NK-92 treated with Interleukin-12 subunit alpha and Interleukin-12 subunit beta, amount 100 ng/mL, for 24 hours (cell line): ENCODE measurements around the gene PRDM15.

Source experiments
- DNase-seq: peaks from one replicate; lab custom pipeline; 2025; lab: John Stamatoyannopoulos, UW

PRDM15 gene

DNA sequence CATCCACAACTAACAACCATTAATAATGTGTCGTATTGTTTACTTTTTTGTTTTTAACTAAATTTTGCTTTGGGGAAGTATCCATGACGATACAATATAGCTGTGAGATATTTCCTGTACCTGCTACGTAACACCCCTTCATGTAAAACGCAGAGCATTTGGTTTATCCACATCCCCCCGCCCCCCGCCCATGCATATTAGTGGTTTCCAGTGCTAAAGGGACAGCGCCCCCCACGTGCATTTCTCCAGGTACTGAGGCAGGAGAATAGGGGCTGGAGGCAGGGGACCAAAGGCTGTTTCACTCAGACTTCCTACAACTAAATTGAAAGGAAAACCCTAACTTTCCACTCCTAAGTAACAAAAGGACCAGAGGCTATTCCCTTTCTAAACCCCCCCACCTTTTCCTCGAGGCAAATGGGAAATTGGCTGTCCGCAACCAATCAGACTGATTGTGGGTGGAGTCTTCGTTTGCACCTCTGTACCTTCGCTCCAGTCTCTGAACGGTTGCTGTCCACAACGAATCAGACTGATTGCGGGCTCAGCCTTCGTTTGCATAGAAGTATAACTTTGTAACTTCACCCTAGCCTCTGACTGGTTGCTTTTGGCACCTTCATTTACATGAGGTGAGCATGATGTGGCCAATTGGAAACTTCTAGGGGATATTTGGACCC is 100.1 kb downstream of the PRDM15 start:
- no peak for DNase-seq

DNA sequence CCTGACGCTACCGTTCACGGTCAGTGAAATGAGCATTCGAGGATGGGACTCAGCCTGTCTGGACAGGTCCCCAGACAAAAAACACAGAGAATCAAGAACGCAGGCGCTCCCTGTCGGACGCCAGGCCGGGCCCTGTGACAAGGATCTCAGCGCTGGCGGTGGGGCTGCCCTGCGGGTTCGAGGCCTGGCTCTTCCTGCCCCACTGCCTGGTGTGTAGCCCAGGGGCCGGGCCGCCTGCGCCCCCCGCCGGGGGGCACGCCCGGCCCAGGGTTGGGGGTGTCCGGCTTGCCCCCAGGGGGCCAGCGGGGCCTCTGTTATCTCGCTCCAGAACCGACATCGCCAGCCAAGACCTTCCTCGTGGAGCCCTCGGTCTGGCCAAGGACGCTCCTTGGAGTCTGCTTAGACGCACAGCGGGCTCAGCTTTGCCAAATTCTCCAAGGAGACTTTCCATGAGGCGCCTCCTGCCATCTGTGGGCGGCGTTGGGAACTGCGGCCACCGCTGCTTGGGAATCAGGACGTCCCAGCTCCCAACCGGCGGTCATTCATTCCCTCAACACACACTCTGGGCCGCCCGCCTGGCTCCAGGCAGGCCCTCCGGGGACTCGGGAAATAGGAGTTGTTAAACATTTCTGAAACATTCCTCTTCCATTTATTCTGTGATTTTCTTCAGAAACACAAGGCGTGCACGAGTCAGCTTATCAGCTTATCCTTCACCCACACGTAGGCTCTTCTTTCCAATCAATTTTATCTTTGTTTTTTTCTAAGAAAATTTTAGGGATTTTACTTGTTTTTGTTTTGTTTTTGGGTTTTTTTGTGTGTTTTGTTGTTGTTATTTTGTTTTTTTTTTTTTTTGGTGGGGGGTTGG is 101.0 kb downstream of the PRDM15 start:
- DNase-seq: no peak

DNA sequence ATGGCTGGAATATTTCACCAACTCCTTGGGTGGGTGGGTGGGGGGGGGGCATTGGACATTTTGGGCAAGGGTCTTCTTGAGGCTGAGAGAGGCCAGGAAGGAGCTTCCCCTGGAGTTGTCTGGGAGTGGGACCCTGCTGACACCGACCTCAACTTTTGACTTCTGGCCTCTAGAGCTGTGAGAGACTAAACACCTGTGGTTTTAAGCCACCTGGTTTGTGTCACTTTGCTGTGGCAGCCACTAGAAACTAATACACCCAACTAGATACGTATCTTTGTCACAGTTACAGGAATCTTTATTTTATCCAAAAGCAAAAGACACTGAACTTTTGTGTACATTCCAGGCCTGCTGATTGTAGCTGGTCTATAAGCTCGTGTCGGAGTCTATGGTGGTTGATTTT is 102.4 kb downstream of the PRDM15 start:
- no peak for DNase-seq

DNA sequence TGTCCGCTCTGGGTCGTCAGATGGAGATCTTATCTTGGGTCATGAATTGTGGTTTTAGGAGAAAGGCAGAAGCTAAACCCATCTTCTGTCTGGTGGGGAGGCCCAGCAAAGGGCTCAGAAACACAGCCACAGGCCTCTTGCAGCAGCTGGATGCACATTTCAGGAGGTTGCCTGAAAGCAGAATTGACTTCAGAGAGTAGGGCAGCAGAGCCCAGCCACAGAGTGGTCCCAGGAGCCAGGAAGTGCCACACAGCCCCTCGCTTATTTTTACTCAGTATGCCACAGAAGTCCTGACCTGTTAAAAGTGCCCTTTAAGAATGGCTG is 104.0 kb downstream of the PRDM15 start:
- DNase-seq: no peak

DNA sequence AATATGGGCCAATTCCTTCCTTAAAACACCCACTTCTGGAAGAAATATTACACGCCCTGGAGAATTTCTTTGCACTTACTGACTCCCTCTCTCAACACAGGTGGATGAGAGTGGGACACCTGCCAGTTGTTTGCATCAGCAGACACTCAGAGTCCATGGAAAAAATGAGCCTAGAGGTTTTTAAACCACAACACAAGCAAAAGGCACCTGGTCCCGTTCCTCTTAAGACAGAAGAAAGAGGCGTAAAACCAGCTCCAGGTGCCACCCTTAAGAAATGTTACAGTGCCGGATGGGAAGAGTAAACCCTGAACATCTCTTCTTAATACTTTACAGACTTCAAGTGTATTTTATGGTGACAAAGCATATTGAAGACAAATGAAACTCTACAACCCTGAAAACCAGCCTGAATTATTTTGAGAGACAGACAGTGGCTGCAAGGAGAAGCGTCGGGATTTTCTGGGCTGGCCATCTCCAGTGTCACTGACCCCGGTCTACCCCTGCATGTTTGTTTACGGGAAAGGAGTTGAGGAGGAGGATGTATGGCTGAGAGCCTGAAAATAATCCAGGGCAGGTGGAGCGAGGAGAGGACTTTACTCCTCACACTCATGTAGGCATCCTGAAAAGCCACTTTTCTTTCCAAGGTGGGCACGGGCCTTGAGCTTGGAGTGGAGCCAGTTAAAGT is 104.5 kb downstream of the PRDM15 start:
- DNase-seq: no peak

DNA sequence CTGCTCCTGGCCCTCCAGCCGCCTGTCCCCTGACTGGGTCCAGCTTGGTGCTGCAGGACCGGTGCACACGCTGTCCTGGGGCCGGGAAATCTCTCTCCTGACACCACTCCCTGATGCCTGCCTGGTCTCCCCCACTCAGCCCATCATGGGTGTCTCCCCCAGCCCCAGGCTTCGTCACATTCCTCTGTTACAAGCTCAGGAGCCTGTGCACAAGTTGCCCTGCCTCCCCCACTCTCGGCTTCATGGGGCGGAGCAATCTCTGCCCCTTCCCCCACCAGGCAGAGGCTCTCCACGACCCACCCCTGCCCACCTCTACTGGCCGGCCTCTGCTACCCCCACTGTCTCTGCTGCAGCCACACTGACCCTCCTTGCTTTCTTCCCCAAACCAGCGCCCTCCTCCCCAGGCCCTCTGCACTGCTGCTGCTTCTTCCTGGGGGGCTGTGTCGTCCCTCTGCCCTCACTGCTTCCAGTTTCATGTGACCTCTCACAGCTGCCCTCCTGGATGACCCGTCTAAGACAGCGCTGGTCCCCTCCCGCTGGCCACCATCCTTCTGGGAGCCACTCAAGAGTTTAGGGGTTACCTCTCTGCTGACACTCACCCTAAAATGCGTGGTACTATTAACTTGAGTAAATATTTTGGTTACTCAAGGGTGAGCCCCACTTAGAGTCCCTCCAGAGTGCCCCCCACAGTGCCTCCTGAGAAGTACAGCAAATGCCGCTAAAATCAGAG is 106.6 kb downstream of the PRDM15 start:
- DNase-seq: no peak

DNA sequence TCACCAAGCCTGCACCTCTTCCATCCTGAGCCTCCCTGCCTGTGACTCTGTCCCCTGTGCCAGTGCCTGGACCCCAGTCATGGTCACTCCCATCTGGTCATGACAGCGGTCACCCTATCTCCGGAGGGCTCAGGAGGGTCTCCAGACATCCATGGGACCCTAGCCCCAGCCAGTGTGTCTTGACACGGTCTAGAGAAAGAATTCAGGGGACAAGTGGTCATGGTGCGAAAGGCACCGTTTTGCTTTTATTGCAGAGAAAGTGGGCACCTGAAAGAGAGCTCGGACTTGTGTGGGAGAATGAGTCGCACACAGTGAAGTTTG is 107.6 kb downstream of the PRDM15 start:
- no peak for DNase-seq

DNA sequence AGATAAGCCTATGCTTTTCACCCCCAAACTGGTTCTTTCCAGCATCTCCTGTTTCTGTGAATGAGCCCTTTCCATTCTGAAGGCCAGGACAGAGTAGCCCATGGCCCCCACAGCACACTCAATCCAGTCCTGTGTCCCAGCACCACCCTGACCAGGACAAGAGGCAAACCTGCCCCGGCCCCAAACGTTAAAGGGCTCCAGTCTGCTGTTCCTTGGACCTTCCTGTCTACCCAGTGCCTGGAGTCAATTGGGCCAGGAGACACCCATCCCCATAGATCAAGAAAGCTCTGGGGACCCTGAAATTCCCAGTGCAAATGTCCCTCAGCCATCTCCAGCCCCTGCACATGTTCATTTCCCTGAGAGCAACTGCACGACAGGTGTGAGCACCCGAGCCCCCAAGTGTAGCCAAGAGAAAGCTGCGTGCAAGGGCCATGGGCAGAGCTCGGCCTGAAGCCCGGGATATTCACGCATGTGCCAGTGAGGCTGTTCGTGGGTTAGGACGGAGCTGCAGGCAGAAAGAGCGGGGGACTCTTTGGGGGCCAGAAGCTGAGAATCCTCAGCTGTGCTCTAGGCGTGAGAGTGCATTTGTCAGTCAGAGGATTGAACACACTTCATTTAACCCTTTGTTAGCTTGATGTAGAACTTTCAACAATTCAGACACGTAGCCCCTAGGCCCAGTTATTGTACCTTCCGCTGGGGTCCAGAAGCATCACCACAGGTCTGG is 108.1 kb downstream of the PRDM15 start:
- no peak for DNase-seq

DNA sequence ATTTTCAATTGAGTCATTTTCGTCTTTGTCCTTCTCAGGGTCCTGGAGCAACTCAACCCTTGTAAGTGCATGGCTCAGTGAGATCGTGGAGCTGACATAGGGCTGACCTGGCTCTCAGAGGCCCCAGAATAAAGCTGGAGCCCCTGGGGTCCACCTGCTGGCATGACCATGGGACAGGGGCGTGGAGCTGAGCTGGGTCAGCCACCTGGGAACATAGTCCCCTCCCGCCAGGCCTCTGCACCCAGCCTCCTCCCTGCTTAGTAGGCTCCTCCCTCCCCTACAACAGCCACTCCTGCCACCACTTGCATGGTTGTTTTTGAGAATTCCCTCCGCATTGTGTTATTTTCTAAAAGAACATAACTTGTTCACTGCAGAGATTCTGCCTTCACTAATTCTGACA is 109.2 kb downstream of the PRDM15 start:
- DNase-seq: no peak

DNA sequence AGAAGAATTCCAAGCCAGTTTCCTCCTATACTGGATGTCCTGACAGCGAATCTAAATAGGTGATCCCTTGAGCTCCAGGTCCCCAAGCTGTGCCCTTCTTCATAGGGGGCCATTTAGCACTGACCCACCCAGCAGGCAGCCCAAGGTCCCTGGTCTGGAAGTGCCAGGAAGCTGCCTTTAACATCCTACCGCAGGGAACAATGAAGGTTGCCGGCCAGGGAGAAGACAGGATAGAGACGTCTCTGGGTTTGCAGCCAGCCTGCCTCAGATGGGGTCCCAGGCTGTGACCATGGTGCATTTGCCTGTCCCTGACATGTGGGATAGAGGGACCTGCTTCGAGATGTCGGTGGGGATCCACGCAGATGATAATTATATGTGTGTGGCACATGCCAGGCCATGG is 109.6 kb downstream of the PRDM15 start:
- no peak for DNase-seq

DNA sequence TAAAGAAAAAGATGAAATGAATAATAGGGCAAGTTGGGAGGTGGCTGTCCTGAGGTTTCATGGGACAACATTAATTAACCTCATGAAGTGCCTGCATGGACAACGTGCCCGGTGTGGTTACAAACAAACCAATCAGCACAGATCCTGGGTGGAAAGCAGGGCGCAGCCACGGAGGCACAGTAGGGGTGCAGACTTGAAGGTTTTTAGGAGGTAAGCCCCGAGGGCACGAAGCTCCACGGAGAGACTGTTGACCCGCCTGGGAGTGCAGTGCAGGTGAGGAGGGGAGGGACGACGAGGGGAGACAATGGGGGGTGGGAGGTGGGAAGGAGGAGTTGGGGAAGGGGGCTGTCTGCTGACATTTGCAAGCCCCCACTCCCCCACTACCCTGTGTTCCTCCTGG is 110.0 kb downstream of the PRDM15 start:
- DNase-seq: no peak

DNA sequence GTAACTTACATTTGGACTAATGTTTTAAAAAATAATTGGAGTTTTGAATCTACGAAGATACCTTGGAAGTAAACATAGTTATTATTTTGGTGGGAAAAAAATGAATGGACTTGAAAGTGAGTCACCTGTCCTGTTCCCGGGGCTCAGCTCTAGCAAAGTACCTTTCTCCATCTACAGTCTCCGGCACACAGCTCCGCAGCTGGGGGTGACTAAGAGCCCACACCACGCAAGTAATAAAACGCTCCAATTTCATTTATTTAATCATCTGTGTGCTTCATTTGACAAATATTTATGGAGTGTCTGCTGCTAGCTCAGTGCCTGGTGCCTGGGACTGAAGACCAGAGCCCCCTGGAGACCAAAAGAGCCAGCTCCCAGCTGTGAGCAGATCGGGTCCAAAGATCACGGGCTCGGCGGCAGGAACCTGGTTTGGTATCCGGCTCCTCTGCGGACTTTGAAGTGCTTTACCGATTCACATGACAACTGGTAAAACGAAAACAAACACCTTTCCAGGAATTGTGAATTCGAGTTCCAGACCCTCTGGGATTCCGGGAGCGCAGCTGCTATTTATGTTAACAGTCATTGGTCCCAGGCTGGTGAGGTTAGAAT is 110.6 kb downstream of the PRDM15 start:
- no peak for DNase-seq

DNA sequence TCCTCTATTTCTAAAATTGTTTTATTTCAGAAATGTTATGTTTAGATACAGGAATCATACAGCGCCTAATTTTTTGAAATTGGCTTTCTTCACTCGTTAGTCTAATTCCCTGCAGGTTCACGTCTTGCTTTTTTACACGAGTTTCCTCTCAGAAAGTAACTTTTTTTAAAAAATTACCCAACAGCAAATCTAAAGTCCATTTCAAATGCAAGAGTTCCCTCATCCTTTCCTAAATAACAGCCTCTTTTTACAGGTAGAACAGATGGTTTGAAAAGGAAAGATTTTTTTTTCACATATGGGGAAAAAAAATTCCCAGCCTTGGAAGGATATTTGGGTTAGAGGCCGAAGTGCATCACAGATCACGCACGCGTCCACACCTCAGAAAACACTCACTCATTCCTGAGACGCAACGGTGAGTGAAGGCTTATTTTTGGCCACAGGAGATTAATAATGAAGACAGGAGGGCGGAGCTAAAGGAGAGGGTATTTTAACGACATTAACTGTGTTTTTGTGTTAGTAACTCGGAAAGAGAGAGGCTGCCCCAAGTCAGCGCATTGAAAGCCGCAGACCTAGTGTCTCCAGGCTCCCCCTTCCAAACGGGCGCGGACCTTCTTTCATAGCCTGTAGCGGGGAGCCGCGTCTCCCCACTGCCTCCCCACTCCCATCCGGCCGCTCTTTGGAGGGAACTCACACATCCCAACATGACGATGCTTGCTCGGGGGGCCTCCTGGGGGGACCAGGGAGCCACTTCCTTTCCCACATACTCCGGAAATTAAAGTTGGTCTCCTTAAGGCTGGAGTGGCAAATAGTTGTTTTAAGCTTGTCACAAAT is 111.3 kb downstream of the PRDM15 start:
- no peak for DNase-seq

DNA sequence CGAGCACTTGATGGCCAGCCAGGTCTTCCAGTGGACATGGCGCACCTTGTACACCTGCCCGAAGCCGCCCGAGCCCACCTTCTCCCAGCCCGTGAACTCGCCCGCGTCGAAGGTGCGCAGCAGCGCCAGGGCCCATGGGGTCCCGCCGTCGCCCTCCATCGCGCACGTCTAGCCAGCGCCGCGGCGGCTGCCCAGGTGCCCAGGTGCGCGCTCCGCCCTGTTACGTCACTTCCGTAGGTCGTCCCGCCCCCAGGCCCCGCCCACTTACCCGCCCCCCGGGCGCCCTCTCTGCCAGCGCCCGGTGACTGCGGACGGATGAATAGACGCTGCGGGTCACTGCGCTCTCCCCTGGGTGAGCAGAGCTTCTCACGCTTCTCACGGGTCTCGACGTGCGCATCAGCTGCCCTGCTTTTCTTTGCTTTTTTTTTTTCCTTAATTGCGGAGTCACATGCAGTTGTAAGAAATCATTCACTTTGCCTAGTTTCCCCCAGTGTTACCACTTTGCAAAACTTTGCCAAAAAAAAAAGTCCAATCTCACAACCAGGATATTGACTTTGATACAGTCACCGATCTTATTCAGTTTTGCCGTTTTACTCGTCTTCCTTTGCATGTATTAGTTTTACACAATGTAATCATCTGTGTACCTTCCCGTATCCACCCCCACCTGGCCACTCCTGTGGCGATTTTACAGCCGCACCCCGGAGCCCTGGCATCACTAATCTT is 112.1 kb downstream of the PRDM15 start, which contains the start of gene RIPK4:
Gene RIPK4 (minus strand): TSS at position 170 of the 723 bp plus-strand sequence. CDS start 11 bp downstream, at position 159.
- no peak for DNase-seq

DNA sequence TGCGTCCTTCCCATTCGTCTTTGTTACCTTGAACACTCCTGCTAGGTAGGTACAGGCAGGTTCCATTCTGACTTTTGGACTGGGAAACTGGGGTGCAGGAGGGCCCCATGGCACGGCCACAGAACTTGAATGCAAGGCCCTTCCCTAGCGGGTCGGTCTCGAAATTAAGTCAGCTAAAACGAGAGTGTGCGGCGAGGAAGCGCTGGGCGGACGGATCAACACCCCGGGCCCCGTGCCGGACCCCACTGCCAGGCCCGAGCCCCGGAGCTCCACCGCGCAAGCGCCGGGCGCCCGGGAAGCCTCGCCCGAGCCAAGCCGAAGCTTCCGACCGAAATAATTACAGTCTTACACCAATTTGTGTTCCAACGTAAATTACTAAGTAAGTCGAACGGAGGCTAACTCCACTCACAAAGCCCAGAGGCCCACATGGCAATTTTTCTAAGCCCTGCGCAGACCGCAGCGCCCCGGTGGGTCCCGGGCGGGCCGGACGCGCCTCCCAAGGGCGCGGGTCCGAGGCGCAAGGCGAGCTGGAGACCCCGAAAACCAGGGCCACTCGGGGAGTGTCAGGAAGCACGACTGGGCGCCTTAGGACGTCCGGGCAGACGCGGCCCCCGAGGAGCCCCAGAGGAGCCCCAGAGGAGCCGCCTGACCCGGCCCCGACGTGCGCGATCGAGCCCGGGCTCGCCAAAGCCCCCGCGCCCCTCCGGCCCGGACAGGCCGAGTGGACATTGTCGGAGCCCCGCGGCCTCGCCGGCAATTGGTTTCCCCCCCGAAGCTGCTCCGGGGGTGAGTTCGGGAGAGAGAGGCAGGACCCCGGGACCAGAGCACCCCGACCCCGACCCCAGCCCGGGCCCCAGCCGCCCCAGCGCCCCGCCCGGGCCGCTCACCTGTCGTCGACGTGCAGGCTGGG is 112.9 kb downstream of the PRDM15 start:
- DNase-seq: no peak

DNA sequence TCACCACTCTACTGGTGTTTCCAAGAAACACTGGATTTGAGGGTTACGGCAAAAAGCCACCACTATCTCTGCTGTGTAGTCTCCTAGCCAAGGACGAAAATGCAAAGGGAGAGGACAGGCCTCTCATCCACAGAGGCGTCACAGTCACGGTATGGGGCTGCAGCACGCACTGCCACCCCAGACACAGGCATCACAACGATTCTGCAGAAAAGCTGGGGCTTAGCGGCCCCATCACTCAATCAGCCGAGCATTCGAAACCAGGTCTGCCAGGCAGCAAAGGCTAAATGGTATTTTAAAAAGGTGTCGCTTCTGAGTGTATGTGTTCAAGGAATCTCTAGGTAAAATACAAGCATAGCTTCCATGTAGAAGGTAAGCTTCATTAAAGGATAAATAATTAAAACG is 113.7 kb downstream of the PRDM15 start:
- DNase-seq: no peak

DNA sequence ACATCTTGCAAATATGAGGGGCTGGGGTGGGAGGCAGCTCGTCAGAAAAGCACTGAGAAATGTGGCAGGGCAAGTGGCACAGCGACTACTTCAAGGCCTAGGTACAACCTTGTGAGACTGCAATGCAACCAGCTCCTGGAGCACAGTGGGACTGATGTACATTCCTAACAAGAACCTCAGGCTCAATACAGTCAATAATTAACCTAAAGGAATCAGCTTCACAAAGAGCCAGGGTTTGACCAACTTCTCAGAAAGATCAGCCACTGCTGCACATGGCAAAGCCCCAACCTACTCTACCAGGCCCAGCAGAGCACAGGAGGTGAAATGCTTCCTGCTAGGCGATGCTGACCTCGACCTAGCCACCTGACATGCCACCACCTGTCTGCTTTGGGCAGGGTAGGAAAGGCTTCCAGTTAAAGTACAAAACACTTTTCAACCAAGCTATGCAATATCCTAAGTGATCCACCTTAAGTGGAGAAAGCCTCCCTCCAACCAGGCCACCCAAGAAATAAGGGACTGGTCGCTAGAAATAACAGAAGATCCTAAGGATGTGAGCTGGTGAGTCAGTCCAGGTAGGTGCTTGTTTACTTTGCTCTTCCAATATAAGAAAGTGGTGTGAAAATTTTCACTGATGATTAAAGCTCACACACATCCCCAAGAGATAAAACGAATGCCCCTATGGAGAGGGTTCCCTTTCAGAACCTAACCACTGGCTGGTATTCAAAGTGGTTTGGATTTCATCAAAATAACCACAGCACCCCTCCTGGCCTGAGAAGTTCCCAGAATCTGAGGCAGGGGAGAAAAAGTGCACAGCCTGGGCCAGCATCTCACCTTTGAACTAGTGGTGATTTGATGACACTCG is 114.4 kb downstream of the PRDM15 start:
- DNase-seq: no peak

DNA sequence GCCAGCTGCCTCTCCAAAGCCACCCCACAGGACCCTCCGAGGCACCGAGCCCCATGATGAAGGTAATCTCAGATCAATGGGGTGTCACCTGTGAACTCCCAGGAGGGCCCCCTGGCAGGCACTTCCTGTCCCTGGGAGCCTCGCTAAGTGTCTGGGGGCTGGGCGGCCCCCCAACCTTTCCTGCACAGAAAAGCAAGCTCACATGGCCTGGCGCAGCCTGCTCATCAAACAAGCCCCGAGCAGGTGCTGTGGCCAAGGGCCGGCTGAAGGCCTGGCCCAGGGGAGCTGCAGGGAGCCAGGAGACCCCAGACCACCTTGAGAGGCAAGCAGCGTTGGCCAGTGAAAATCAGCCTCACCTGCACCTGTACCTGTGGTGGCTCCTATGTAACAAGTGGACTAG is 115.1 kb downstream of the PRDM15 start:
- DNase-seq: no peak
